Keratinocyte (primary cell): ENCODE data around the gene NTN3. TPM values are rescaled to one million over a fixed set of nuclear protein-coding genes. Genes with fewer than 3 reads are reported as not detected.

Experiments used
- DNase-seq: peaks from one replicate; pipeline ENCODE4 v3.0.0-alpha.2; 2011; ENCODE audit warnings: low read depth, missing footprints, low spot score
- FAIRE-seq: peaks from 2 replicates; lab custom pipeline; 2011; peaks lifted over from hg19 to GRCh38; lab: Jason Lieb, UNC
- H2AFZ ChIP-seq: 2 replicates; pipeline ENCODE4 v1.6.0; 2012; ENCODE audit warnings: low read length, control low read depth, inconsistent platforms; ENCODE audit not compliant: control insufficient read depth
- H3K27ac ChIP-seq: 2 replicates; pipeline ENCODE4 v1.5.1; 2011; ENCODE audit warnings: low read length; ENCODE audit not compliant: control insufficient read depth, insufficient read depth
- H3K27me3 ChIP-seq: 3 replicates; pipeline ENCODE4 v1.6.0; 2011; ENCODE audit warnings: low read length; ENCODE audit not compliant: control insufficient read depth, insufficient read depth; ENCODE audit errors: extremely low read depth
- H3K36me3 ChIP-seq, 2 experiments: 2 replicates in 1 of 2; 3 replicates in 1 of 2; pipeline ENCODE4 v1.5.1; 2011; ENCODE audit warnings: low read length in 2 of 2, mild to moderate bottlenecking in 1 of 2; ENCODE audit not compliant: control insufficient read depth in 2 of 2, insufficient read depth in 2 of 2; ENCODE audit errors: extremely low read depth in 1 of 2
- H3K4me1 ChIP-seq: 3 replicates; pipeline ENCODE4 v1.5.1; 2011; ENCODE audit warnings: low read length; ENCODE audit not compliant: control insufficient read depth, insufficient read depth; ENCODE audit errors: extremely low read depth
- H3K4me2 ChIP-seq: 3 replicates; pipeline ENCODE4 v1.6.0; 2011; ENCODE audit warnings: low read depth, low read length; ENCODE audit not compliant: control insufficient read depth, insufficient read depth; ENCODE audit errors: extremely low read depth
- H3K4me3 ChIP-seq, 3 experiments: fragments of 200-600 bp in 1 of 3; sonication (generic) in 1 of 3; 2 replicates in 2 of 3; 3 replicates in 1 of 3; pipeline ENCODE4 v1.5.1; 2011 to 2016; ENCODE audit warnings: low read length in 3 of 3, mild to moderate bottlenecking in 3 of 3, control low read depth in 2 of 3, inconsistent platforms in 1 of 3, low read depth in 1 of 3, mixed read lengths in 1 of 3, mixed run types in 1 of 3, moderate library complexity in 1 of 3; ENCODE audit not compliant: control insufficient read depth in 2 of 3, insufficient read depth in 2 of 3; ENCODE audit errors: extremely low read depth in 1 of 3
- H3K79me2 ChIP-seq: 2 replicates; pipeline ENCODE4 v1.6.0; 2012; ENCODE audit warnings: low read length; ENCODE audit not compliant: control insufficient read depth, insufficient read depth
- H3K9ac ChIP-seq: 3 replicates; pipeline ENCODE4 v1.6.0; 2011; ENCODE audit warnings: low read length; ENCODE audit not compliant: control insufficient read depth, insufficient read depth; ENCODE audit errors: extremely low read depth
- H3K9me1 ChIP-seq: 3 replicates; pipeline ENCODE4 v1.6.0; 2011; ENCODE audit warnings: low read length; ENCODE audit not compliant: control insufficient read depth, insufficient read depth; ENCODE audit errors: extremely low read depth
- H3K9me3 ChIP-seq: 2 replicates; pipeline ENCODE4 v1.5.1; 2012; ENCODE audit warnings: low read depth, low read length; ENCODE audit not compliant: control insufficient read depth
- H4K20me1 ChIP-seq: 3 replicates; pipeline ENCODE4 v1.6.0; 2011; ENCODE audit warnings: low read length; ENCODE audit not compliant: control insufficient read depth, insufficient read depth; ENCODE audit errors: extremely low read depth
- CTCF ChIP-seq, 3 experiments: IDR thresholded peaks in 1 of 3; conservative IDR thresholded peaks in 1 of 3; optimal IDR thresholded peaks in 1 of 3; 2 replicates in 2 of 3; 3 replicates in 1 of 3; pipeline versions ENCODE3 to v1.5.1; 2011; ENCODE audit warnings: low read length in 3 of 3, mild to moderate bottlenecking in 3 of 3, moderate library complexity in 2 of 3, control low read depth in 1 of 3, inconsistent platforms in 1 of 3; ENCODE audit not compliant: insufficient read depth in 2 of 3; ENCODE audit errors: extremely low read depth in 1 of 3
- EZH2 ChIP-seq: IDR thresholded peaks from one replicate; pipeline ENCODE4 v1.6.1; 2012; ENCODE audit warnings: inconsistent platforms, mild to moderate bottlenecking, low read length, moderate library complexity
- dilution Hi-C: fragments of 300-500 bp; cut with MboI; formaldehyde crosslinking; loops from one replicate; pipeline ENCODE4 v1.7.0; 2020; ENCODE audit warnings: low sequenced_read_pairs; ENCODE audit not compliant: extremely low pct_ligation_motif_present
- polyA plus RNA-seq, 5 experiments: library from polyadenylated mRNA; depleted of rRNA in 3 of 5; stranded (reverse) in 3 of 5; stranded (forward) in 1 of 5; unstranded in 1 of 5; fragments of >200 nt; gene quantifications; 1 replicate in 1 of 5; 2 replicates in 3 of 5; 3 replicates in 1 of 5; pipeline versions ENCODE4 v1.2.1 to v1.2.3, GENCODE V29; 2011 to 2012; ENCODE audit warnings: missing spikeins in 2 of 5, low read depth in 1 of 5, low replicate concordance in 1 of 5

Gene NTN3
- polyA plus RNA-seq, 1 donor (not counting 4 experiments of a cell fraction or from before 2014, with no cell fraction given): not detected

GRCh38 chr16:2456551-2457153, 14.4 kb upstream of the NTN3 start:
- DNase-seq (no peak), FAIRE-seq (no peak)
- no peak overlapping the region for H3K27ac ChIP-seq
- no peak overlapping the region for H2AFZ ChIP-seq
- H3K4me1 ChIP-seq: peaks cover 10% of the 10 kb centered on the region
- H3K9me3 ChIP-seq: no peaks in the 10 kb centered on the region
- no peak for TF ChIP-seq CTCF (optimal IDR thresholded peaks at IDR 0.05 in 1 of 3, IDR thresholded peaks at IDR 0.05 in 1 of 3, conservative IDR thresholded peaks at IDR 0.05 in 1 of 3; ENCODE audit: extremely low read depth in 1 of 3, insufficient read depth in 2 of 3, low read length in 3 of 3)
- no peak for TF ChIP-seq EZH2
- no peaks in the 10 kb centered on the region for H3K79me2 ChIP-seq
- H4K20me1 ChIP-seq: no peaks in the 10 kb centered on the region
- no peak overlapping the region for H3K9ac ChIP-seq
- H3K4me3 ChIP-seq: no peak overlapping the region
- H3K36me3 ChIP-seq: peaks cover 12 to 35% of the 10 kb centered on the region in 2 experiments
- H3K9me1 ChIP-seq: no peaks in the 10 kb centered on the region
- H3K4me2 ChIP-seq: no peak overlapping the region
- H3K27me3 ChIP-seq: no peaks in the 10 kb centered on the region
- dilution Hi-C loops: no loop called here

- peaks cover 12 to 30% of the 10 kb centered on the region in 2 experiments for H3K36me3 ChIP-seq
- H3K9ac ChIP-seq: no peak overlapping the region
- H3K79me2 ChIP-seq: no peaks in the 10 kb centered on the region
- DNase-seq (no peak), FAIRE-seq (no peak)
- H3K4me2 ChIP-seq: no peak overlapping the region
- TF ChIP-seq CTCF (optimal IDR thresholded peaks at IDR 0.05 in 1 of 3, IDR thresholded peaks at IDR 0.05 in 1 of 3, conservative IDR thresholded peaks at IDR 0.05 in 1 of 3; ENCODE audit: extremely low read depth in 1 of 3, insufficient read depth in 2 of 3, low read length in 3 of 3) (no peak), EZH2 (no peak)
- H2AFZ ChIP-seq: no peak overlapping the region
- H3K9me1 ChIP-seq: no peaks in the 10 kb centered on the region
- no peaks in the 10 kb centered on the region for H3K9me3 ChIP-seq
- no peak overlapping the region for H3K4me3 ChIP-seq
- H4K20me1 ChIP-seq: no peaks in the 10 kb centered on the region
- no peak overlapping the region for H3K27ac ChIP-seq
- dilution Hi-C loops: no loop called here
- H3K4me1 ChIP-seq: peaks cover 10% of the 10 kb centered on the region
- no peaks in the 10 kb centered on the region for H3K27me3 ChIP-seq
Observed at GRCh38 chr16:2457267-2457666, 13.8 kb upstream of the NTN3 start.
